HG03095 (cell line): ENCODE measurements around the gene GAK.
"Not testable (repeated sequence)": the region's sequence is repeated elsewhere in the genome, so short reads cannot be mapped to it uniquely, and the experiment has no call there.

Experiments used
- ATAC-seq: cut with Tn5 transposase; IDR thresholded peaks from one replicate; pipeline ENCODE4 v1.9.1; 2021; ENCODE audit warnings: moderate library complexity; ENCODE audit not compliant: unreplicated experiment

Gene GAK

DNA sequence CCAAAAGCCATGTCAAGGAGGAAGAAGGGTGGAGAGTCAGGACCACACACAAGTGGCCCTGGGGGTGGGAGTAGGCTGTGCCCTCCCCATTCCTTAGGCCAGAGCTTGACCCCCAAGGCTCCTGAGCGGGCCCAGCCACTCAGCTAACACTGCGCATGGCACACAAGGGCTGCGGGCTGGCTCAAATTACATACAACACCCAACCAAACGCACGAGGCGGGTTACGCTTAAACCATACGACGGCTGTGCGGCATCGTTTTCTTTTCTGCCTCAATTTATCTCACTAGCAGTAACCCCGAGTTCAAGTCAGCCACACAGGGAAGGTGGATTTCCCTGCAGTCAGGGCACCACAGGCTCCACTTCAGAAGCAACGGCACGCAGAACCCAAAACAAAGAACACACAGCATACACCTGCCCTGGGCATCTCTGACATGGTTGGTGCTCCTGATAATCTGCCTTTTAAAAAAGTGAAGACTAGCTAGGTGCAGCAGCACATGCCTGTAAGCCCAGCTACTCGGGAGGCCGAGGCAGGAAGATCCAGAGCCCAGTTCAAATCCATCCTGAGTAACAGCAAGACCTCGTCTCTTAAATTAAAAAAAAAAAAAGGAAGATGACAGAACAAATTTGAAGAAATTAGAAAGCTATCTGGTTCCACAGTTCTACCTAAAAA, 2.9 kb downstream of the GAK start:
- no peak for ATAC-seq

DNA sequence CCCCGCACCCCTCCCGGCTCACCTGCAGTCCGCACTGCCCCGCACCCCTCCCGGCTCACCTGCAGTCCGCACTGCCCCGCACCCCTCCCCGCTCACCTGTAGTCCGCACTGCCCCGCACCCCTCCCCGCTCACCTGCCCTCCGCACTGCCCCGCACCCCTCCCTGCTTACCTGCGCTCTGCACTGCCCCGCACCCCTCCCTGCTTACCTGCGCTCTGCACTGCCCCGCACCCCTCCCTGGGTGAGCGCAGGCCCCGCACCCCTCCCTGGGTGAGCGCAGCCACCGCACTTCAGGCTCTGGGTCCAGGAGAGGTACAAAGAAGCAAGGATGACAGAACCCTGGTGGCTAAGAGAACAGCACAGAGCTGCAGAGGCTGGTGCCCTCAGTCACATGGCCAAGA, 4.5 kb downstream of the GAK start:
- not testable (repeated sequence) for ATAC-seq

DNA sequence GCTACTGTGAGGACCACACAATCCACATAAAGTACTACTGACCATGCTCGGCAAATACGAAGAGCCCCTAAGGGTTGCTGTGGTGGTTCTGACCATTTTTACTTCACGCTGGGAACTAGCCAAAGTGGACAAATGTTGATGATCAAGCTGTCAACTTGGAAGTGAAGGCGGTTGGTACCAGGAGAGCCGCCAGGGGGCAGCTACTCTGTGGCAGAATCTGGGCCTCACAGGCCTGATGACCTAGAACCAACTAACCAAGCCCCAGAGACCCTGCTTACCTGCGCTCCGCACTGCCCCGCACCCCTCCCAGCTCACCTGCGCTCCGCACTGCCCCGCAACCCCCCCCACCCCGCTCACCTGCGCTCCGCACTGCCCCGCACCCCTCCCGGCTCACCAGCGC, 5.6 kb downstream of the GAK start:
- ATAC-seq = no peak

DNA sequence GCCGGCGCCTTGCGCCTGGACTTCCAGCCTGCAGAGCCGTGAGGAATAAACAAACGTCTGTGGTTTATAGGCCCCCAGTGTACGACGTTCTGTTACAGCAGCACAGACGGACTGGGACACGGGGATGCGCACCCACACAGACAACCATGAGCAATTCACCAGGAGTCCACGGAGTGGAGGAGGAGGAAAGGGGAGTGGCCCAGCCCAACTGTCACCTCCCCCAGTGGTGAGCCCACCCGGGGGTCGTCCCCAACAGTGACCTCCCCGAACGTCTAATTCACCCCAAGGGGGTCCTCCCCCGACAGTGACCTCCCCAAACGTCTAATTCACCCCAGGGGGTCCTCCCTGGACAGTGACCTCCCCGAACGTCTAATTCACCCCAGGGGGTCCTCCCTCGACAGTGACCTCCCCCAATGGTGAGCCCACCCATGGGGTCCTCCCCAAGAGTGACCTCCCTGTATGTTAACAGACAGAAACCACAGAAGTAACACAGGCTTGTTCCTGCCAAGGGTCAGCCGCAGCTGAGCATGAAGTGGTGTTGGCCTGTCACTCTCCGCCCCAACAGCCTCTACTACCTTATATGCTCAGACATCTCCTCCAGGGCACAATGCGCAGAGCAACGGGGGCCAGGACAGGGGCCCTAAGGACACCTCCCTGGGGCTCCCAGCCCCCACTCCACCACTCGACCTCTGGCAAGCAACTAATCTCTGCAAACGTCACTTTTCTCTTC, 6.2 kb downstream of the GAK start:
- no peak for ATAC-seq

DNA sequence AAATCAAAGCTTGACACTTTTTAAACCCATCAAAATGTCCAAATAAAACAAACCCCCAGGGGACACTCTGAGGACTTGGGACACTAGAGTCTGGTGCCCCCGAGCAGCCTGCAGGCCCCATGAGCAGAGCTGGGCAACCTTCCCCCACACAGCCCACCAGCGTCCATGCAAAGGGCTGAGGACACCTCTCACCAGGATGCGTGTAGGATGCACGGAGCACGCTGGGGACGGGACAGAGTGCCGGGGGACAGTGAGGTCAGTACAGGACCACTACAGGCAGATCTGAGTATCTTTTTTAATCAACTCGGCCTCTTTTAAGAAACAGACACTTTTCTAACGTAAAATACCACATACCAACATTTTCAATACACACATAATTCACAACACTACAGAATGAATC, 6.9 kb downstream of the GAK start:
- no peak for ATAC-seq

DNA sequence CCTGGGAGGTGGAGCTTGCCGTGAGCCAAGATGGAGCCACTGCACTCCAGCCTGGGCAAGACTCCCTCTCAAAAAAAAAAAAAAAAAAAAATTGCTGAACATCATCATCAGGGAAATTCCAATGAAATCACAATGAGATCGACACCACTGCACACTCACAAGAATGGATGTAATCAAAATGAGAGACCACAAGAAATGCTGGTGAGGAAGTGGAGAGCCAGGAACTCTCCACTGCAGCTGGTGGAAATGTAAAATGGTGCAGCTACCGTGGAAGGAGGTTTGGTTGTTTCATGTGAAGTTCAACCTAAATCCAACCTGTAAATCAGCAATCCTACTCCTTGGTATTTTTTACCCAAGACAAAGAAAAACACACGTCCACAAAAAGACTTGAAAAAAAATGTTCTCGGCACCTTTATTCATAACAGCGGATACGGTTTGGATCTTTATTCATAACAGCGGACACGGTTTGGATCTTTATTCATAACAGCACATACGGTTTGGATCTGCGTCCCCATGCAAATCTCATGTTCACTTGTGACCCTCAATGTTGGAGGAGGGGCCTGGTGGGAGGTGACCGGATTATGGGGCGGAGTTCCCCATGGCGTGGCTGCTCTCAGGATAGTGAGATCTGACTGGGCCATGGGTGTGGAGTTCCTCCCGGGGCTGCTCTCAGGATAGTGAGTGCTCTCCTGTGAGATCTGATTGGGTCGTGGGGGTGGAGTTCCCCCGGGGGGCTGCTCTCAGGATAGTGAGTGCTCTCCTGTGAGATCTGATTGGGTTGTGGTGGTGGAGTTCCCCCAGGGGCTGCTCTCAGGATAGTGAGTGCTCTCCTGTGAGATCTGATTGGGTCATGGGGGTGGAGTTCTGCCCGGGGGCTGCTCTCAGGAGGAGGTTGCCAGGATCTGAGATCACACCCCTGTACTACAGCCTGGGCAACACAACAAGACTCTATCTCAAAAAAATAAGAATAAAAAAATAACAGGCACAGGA, 7.7 kb downstream of the GAK start:
- ATAC-seq = peak; percentile 46

DNA sequence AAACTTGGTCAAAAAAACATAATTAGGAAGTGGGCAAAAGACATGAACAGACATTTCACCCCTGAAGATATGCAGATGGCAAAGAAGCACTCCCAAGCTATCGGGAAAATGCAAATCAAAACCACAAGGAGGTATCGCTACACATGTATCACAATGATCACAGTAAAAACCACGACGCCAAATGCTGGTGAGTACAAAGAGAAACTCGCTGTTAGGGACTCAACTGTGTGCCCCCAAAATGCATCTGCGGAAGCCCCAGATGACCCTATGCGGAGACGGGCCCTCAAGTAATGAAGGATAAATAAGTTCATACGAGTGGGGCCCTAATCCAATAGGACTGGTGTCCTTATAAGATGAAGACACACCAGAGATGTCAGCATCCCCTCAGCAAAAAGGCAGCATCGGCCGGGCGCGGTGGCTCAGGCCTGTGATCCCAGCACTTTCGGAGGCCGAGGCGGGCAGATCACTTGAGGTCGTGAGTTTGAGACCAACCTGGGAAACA, 10.2 kb downstream of the GAK start:
- ATAC-seq = no peak

DNA sequence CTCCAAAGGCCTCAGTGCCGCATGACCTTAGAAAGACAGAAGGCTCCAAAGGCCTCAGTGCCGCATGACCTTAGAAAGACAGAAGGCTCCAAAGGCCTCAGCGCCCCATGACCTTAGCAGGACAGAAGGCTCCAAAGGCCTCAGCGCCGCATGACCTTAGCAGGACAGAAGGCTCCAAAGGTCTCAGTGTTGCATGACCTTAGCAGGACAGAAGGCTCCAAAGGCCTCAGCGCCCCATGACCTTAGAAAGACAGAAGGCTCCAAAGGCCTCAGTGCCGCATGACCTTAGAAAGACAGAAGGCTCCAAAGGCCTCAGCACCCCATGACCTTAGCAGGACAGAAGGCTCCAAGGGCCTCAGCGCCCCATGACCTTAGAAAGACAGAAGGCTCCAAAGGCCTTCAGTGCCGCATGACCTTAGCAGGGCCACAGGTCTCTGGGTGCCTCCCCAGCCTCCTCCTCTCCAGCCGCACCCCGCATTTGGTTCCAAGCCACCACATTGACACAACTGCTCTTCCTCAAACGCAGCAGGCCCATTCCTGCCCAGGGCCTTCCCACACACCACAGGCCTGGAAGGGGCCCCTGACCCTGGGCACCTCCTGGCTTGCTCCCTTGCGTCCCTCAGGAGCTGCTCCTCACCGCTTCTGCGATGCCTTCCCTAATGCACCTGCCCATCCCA, 13.0 kb downstream of the GAK start:
- not testable (repeated sequence) for ATAC-seq

DNA sequence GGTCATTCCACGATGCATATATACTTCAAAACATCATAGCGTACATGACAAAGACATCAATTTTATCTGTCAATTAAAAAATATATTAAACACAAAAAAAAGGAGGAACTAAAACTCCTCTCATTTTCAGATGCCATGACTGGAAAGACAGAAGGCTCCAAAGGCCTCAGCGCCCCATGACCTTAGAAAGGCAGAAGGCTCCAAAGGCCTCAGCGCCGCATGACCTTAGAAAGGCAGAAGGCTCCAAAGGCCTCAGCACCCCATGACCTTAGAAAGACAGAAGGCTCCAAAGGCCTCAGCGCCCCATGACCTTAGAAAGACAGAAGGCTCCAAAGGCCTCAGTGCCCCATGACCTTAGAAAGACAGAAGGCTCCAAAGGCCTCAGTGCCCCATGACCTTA, 13.5 kb downstream of the GAK start:
- ATAC-seq = not testable (repeated sequence)

DNA sequence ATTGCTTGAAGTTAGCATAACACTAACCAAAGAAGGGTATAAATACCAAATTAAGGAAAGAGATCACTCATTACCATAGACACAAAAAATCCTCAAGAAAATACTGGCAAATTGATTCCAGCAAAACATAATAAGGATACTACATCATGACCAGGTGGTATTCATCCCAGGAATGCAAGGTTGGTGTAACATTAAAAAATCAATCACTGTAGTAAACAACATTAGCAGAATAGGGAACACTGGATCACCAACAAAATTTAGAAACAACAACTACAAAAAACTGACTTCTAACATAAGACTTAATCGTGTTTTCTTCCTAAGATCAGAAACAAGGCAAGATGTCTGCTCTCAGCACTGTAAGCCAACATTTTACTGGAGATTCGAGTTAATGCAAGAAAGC, 14.1 kb downstream of the GAK start:
- ATAC-seq = no peak

DNA sequence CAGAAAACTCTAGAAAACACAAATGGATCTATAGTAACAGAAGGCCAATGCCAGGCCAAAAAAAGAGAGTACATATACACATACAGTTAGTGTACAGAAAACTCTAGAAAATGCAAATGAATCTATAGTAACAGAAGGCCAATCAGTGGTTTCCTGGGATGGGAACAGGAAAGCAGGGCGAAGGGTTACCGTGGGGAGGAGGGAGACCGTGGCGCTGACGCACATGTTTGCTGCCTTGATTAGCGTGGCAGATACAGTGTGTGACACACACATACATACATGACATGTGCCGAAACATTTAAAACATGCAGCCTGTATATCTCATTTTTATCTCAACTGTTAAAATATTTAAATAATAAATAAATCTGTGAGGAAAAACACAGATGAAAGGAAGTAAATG, 14.7 kb downstream of the GAK start:
- ATAC-seq = no peak

DNA sequence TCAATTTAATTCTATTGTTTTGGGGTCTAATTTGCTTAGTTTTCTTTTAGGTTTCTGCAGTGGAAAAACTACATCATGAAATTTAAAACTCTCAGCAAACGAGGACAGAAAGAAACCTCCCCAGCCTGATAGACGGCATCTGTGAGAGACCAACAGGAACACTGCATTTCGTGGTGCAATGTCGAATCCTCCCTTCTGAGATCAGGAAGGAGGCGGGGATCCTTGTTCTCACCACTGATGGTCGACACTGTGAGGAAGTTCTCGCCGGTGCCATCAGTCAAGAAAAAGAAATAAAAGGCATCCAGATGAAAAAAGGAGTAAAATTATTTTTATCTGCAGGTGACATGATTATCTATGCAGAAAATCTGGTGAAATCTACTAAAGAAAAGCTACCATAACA, 16.5 kb downstream of the GAK start:
- no peak for ATAC-seq

DNA sequence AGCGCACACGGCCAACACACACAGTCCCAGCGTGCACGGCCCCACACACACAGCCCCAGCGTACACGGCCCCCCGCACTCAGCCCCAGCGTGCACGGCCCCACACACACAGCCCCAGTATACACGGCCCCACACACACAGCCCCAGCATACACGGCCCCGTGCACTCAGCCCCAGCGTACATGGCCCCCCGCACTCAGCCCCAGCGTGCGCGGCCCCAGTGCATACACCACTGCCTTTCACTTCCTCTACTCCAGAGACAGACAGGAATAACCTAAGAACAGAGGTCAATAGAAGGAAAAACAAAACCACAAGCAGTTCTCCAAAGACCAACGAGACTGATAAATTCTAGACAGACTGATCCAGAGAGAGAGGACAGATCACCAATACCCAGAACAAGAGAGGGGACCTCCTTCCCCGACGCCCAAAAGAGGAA, 17.1 kb downstream of the GAK start:
- no peak for ATAC-seq

DNA sequence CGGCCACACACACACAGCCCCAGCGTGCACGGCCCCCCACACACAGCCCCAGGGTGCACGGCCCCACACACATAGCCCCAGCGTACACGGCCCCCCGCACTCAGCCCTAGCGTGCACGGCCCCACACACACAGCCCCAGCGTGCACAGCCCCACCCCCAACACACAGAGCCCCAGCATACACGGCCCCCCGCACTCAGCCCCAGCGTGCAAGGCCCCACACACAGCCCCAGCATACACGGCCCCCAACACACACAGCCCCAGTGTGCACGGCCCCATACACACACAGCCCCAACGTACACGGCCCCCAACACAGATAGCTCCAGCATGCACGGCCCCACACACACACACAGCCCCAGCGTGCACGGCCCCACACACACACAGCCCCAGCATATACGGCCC, 17.6 kb downstream of the GAK start:
- ATAC-seq = no peak

DNA sequence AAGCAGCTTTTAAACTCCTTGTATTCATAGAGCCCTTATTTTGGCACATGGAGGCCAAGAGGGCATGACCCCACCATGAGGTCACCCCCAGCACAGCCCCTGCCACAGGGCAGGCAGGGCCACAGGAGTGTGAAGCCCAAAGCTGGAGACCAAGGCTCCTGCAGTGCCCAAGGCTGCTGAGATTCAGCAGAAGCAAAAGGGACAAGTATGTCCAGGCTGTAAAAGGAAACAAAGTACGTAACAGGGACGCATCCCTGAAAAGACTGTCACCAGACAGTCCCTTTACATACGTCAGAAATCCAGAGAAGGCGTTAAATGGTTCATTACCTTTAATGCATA, 18.9 kb downstream of the GAK start:
- ATAC-seq = no peak

DNA sequence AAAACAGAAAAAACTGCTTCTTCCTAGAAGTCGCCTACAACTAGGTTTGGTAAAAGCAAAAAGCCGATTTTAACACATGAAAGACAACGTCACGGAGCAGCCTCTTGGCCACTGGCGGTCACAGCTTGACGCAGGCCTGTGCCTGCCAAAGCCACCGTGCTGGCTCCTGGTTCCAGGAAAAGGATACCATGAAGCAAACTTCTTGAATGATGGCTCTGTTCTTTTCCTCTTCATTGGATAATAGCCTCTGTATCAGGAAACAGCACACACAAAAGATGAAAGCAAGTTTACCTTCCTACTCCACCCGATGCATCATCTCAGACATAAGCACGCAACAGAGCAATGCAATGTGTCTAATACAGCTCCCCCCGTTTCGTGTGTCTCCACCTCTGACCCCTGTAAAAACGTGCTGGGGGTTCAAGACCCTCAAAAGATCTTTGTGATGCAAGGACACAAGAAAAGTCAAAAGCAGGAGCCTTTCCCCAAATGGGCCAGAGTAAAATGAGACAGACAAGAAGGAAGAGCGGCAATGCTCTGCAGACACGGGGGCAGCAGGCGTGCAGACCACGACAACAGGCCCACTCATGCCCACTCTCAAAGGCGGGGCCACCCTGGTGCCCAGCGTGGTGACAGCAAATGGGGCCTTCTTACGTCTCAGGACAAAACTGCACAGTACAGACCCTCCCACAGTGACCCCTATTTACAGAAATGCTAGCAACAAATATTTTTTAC, 19.4 kb downstream of the GAK start:
- no peak for ATAC-seq

DNA sequence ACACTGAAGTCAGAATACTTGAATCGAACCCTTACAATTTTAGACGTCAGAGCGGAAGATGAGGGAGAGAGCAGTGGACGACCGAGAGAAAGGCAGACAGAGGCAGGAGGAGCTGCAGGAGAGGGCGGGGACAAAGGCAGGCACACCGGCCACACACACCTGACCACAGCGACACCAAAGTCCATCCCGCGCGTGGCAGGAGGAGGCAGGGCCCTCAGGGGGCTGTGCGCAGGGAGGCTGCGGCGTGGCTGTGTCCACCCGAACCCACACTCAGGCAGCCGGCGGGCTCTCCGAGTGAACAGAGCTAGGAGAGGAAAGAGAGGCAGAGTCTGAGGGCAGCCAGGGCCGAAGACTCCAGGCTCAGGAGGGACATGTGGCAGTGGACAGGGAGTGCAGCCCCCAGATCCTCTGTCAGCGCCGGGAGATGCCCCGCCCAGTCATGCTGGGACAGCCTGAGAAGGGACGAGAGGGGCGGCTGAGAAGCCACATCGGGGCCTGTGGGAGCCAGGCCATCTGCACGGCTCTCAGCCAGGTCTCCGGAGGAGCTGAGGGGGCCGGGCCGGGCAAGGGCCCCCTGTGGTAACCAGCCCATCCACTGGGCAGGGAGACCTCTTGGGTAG, 20.1 kb downstream of the GAK start:
- no peak for ATAC-seq

DNA sequence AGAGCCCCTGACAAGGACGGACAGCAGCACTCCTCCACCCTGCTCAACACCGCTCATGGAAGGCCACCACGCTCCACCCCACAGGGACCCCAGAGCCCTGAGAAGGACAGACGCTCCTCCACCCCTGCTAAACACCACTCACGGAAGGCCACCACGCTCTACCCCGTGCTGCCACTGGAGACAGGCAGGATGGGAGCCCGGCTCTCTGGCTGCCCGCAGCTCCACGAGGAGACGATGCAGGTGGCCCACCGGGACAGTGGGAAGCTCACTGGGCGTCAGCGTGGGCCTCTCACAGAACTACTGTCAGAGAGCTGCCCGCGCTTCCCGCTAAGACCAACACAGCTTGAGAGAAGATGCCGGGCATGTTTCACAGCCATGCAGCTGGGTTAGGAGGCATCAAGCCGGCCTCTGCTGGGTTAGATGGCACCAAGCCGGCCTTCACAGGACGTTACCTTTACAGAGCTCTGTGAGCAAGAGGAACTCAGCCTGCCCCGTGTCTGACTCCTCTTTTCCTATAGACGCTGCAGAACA, 20.8 kb downstream of the GAK start:
- ATAC-seq = no peak

DNA sequence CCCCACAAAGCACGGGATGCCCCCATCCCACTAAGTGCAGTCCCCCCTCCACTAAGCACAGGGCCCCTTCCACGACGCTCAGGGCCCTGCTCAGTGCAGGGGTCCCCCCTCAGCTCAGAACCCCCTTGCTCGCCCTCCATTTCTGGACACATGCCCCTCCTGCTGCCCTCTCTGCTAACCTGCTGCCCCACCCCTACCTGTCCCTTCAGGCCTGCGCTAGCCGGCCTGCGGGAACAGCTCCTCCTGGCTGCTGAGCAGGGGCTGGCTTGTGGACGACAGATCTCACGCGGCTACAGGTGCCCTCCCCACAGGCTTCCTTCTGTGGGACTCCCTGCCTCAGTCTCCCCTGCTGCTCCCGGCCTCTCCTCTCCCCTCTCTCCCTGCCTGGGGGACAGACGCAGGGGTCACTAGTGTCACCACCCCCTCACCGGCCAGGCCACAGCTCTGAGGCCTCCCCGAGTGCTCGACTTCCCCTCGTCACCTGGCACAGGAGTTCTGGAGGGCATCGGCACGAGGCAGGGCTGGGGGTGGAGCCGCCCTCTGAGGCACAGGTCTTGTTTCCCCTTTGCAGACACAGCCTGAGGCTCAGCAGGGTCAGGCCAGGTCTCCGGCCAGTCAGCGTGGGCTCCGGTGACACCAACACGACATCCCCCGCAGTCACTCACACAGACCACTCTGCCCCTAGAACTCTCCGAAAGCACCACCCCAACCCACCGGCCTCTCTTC, 21.6 kb downstream of the GAK start:
- no peak for ATAC-seq
